ENCODE measurements around the gene ATOSB. TPM values are rescaled to one million over a fixed set of nuclear protein-coding genes. Genes with fewer than 3 reads are reported as not detected.

The ATOSB gene
- total RNA-seq, 1 donor from 2014 or later = 20.3 TPM

GRCh38 chr9:35089434-35089833 is 26.2 kb downstream of the ATOSB start:
- no peak for TF ChIP-seq CTCF (IDR thresholded peaks at IDR 0.05)

GRCh38 chr9:35085078-35085477 is 30.6 kb downstream of the ATOSB start:
- no peak for TF ChIP-seq CTCF (IDR thresholded peaks at IDR 0.05)
- no peaks in the 10 kb centered on the region for H3K9me3 ChIP-seq
- no peaks in the 10 kb centered on the region for H3K4me1 ChIP-seq
- H3K27me3 ChIP-seq = no peaks in the 10 kb centered on the region
- H3K4me3 ChIP-seq = no peak overlapping the region
- peaks cover 27% of the 10 kb centered on the region for H3K36me3 ChIP-seq
- ATAC-seq = no peak
- intact Hi-C loops (cut with DNase I) = no loop called here
- no peak overlapping the region for H3K27ac ChIP-seq
- DNase-seq = no peak

More at GRCh38 chr9:35089434-35089833, 26.2 kb downstream of the ATOSB start:
- Histone ChIP-seq H3K4me1 (no peaks in the 10 kb centered on the region), H3K27me3 (no peaks in the 10 kb centered on the region), H3K4me3 (no peak overlapping the region), H3K9me3 (no peaks in the 10 kb centered on the region), H3K36me3 (peaks cover 61% of the 10 kb centered on the region), H3K27ac (no peak overlapping the region)
- no peak for ATAC-seq
- no peak for DNase-seq
- intact Hi-C loops (cut with DNase I) = no loop called here

GRCh38 chr9:35079426-35080341 is 36.0 kb downstream of the ATOSB start, which contains the start of gene FANCG:
FANCG (minus strand) TSS chr9:35079942; CDS start chr9:35079524, 418 bp downstream.
- Histone ChIP-seq H3K27ac (peak within 1 kb of the TSS; percentile 44), H3K4me1 (peaks cover 11% of the 10 kb centered on the region), H3K4me3 (peak within 1 kb of the TSS; percentile 84), H3K9me3 (no peaks in the 10 kb centered on the region), H3K27me3 (no peaks in the 10 kb centered on the region), H3K36me3 (no peaks in the 10 kb centered on the region)
- DNase-seq = peak; percentile 95
- no peak for TF ChIP-seq CTCF (IDR thresholded peaks at IDR 0.05)
- peak; percentile 98 for ATAC-seq
- intact Hi-C loops (cut with DNase I) = no loop called here

- DNase-seq = no peak
- intact Hi-C loops (cut with DNase I) = no loop called here
- Histone ChIP-seq H3K27ac (peak overlapping the region; percentile 44), H3K27me3 (no peaks in the 10 kb centered on the region), H3K4me3 (peak overlapping the region; percentile 84), H3K36me3 (no peaks in the 10 kb centered on the region), H3K4me1 (peaks cover 11% of the 10 kb centered on the region), H3K9me3 (no peaks in the 10 kb centered on the region)
- TF ChIP-seq CTCF (IDR thresholded peaks at IDR 0.05) = no peak
- ATAC-seq = no peak
These were observed 36.6 kb downstream of the ATOSB start for GRCh38 chr9:35079041-35079425.

GRCh38 chr9:35078066-35078465 is 37.6 kb downstream of the ATOSB start:
- ATAC-seq = no peak
- Histone ChIP-seq H3K4me3 (no peak overlapping the region), H3K36me3 (no peaks in the 10 kb centered on the region), H3K9me3 (no peaks in the 10 kb centered on the region), H3K27me3 (no peaks in the 10 kb centered on the region), H3K27ac (no peak overlapping the region), H3K4me1 (peaks cover 11% of the 10 kb centered on the region)
- DNase-seq = no peak
- no peak for TF ChIP-seq CTCF (IDR thresholded peaks at IDR 0.05)
- intact Hi-C loops (cut with DNase I) = no loop called here

Data from upper lobe of right lung (tissue), 1 donor.